Trophoblast cell (in vitro differentiated cells and primary cell): ENCODE data around the gene FRMD4A.

Source experiments
- DNase-seq, 2 donors: peaks; one replicate each; pipeline ENCODE4 v3.0.0-alpha.2; 2016
- H2AFZ ChIP-seq: 2 replicates; pipeline ENCODE4 v1.6.1; 2013; ENCODE audit warnings: low read length, moderate library complexity, mild to moderate bottlenecking; ENCODE audit not compliant: insufficient read depth, poor library complexity
- H2AK5ac ChIP-seq: 2 replicates; pipeline ENCODE4 v1.6.1; 2013; ENCODE audit warnings: mild to moderate bottlenecking, low read length
- H2BK120ac ChIP-seq: 2 replicates; pipeline ENCODE4 v1.6.1; 2013; ENCODE audit warnings: low read length, mild to moderate bottlenecking, moderate library complexity; ENCODE audit not compliant: insufficient read depth, poor library complexity
- H2BK12ac ChIP-seq: 2 replicates; pipeline ENCODE4 v1.6.1; 2013; ENCODE audit warnings: mild to moderate bottlenecking, low read length, moderate library complexity
- H2BK5ac ChIP-seq: 2 replicates; pipeline ENCODE4 v1.6.1; 2013; ENCODE audit warnings: low read length, low read depth, moderate library complexity, mild to moderate bottlenecking; ENCODE audit not compliant: poor library complexity
- H3K14ac ChIP-seq: 2 replicates; pipeline ENCODE4 v1.6.1; 2013; ENCODE audit warnings: mild to moderate bottlenecking, low read length
- H3K18ac ChIP-seq: 2 replicates; pipeline ENCODE4 v1.6.1; 2013; ENCODE audit warnings: mild to moderate bottlenecking, low read length
- H3K23ac ChIP-seq: 2 replicates; pipeline ENCODE4 v1.6.1; 2013; ENCODE audit warnings: low read length
- H3K27ac ChIP-seq: 2 replicates; pipeline ENCODE4 v1.5.1; 2013; ENCODE audit warnings: low read depth, mild to moderate bottlenecking, inconsistent platforms, low read length, moderate library complexity
- H3K27me3 ChIP-seq: 2 replicates; pipeline ENCODE4 v1.6.1; 2013; ENCODE audit warnings: inconsistent platforms, mild to moderate bottlenecking, low read length, moderate library complexity; ENCODE audit not compliant: insufficient read depth
- H3K36me3 ChIP-seq, 2 experiments: 1 replicate in 1 of 2; 2 replicates in 1 of 2; pipeline ENCODE4 v1.6.1; 2013; ENCODE audit warnings: low read length in 2 of 2, mild to moderate bottlenecking in 2 of 2, moderate library complexity in 1 of 2; ENCODE audit not compliant: insufficient read depth in 2 of 2, control insufficient read depth in 1 of 2
- H3K4ac ChIP-seq: 2 replicates; pipeline ENCODE4 v1.6.1; 2013; ENCODE audit warnings: low read depth, mild to moderate bottlenecking, low read length, moderate library complexity
- H3K4me1 ChIP-seq, 2 experiments: 1 replicate in 1 of 2; 2 replicates in 1 of 2; pipeline ENCODE4 v1.6.1; 2013; ENCODE audit warnings: low read length in 2 of 2, mild to moderate bottlenecking in 2 of 2, moderate library complexity in 1 of 2; ENCODE audit not compliant: insufficient read depth in 2 of 2, control insufficient read depth in 1 of 2
- H3K4me2 ChIP-seq: 2 replicates; pipeline ENCODE4 v1.6.1; 2013; ENCODE audit warnings: inconsistent platforms, mild to moderate bottlenecking, low read length, moderate library complexity
- H3K4me3 ChIP-seq: 2 replicates; pipeline ENCODE4 v1.5.1; 2013; ENCODE audit warnings: mild to moderate bottlenecking, low read depth, low read length, inconsistent platforms
- H3K79me1 ChIP-seq: one replicate; pipeline ENCODE4 v1.6.1; 2013; ENCODE audit warnings: low read length
- H3K79me2 ChIP-seq: 2 replicates; pipeline ENCODE4 v1.6.1; 2013; ENCODE audit warnings: low read length, mild to moderate bottlenecking; ENCODE audit not compliant: control insufficient read depth, insufficient read depth, poor library complexity
- H3K9ac ChIP-seq: 2 replicates; pipeline ENCODE4 v1.6.1; 2013; ENCODE audit warnings: mild to moderate bottlenecking, low read length
- H3K9me3 ChIP-seq: 2 replicates; pipeline ENCODE4 v1.6.1; 2013; ENCODE audit warnings: low read depth, mild to moderate bottlenecking, control low read depth, inconsistent platforms, low read length; ENCODE audit not compliant: insufficient read depth
- H4K12ac ChIP-seq: 2 replicates; pipeline ENCODE4 v1.6.1; 2013; ENCODE audit warnings: low read depth, mild to moderate bottlenecking, low read length, moderate library complexity
- H4K8ac ChIP-seq: 2 replicates; pipeline ENCODE4 v1.6.1; 2013; ENCODE audit warnings: low read depth, mild to moderate bottlenecking, low read length, moderate library complexity
- H4K91ac ChIP-seq: one replicate; pipeline ENCODE4 v1.6.1; 2013; ENCODE audit warnings: low read depth, mild to moderate bottlenecking, low read length, moderate library complexity
- WGBS: extraction: QIAGEN DNeasy Blood & Tissue Kit; methylation state at CpG from one replicate; pipeline ENCODE4 v1.1.7; 2013; ENCODE audit warnings: missing lambda C conversion rate; ENCODE audit not compliant: insufficient read length, insufficient coverage; ENCODE audit errors: extremely low coverage; 5-methylcytosine and 5-hydroxymethylcytosine counted together

The FRMD4A gene

DNA sequence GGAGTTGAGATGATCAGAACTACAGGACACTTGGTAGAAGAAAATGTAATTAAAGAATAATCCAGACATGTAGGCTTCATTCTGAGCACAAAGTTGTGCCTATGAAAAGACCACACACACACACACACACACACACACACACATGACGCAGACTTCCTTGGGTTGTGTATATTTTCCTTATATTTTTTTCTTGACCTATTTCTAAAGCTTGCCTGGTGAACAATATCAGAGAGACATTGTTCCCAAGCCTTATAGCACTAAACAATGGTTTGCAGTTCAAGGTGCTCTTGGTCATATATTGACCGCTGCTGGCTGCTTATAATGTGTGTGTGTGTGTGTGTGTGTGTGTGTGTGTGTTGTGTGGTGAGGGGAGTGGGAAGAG, 541.3 kb downstream of the FRMD4A start:
- H3K9me3 ChIP-seq: no peaks in the 10 kb centered on the region
- peaks cover 4 to 5% of the 10 kb centered on the region in 2 experiments for H3K4me1 ChIP-seq
- no peak overlapping the region for H2BK5ac ChIP-seq
- no peak overlapping the region for H3K23ac ChIP-seq
- no peak overlapping the region for H3K4me3 ChIP-seq
- H2AK5ac ChIP-seq: no peak overlapping the region
- no peak overlapping the region for H2BK120ac ChIP-seq
- no peak overlapping the region for H2BK12ac ChIP-seq
- H4K12ac ChIP-seq: no peak overlapping the region
- no peak overlapping the region for H3K18ac ChIP-seq
- no peak overlapping the region for H4K8ac ChIP-seq
- no peak overlapping the region for H3K14ac ChIP-seq
- H3K79me2 ChIP-seq: no peaks in the 10 kb centered on the region
- H3K27ac ChIP-seq: no peak overlapping the region
- H3K79me1 ChIP-seq: peaks cover 4% of the 10 kb centered on the region
- H3K4me2 ChIP-seq: no peak overlapping the region
- H2AFZ ChIP-seq: no peak overlapping the region
- H3K36me3 ChIP-seq: peaks cover 5% of the 10 kb centered on the region in 2 experiments
- no peak overlapping the region for H3K9ac ChIP-seq
- no peak for DNase-seq
- no peak overlapping the region for H3K4ac ChIP-seq
- no peak overlapping the region for H4K91ac ChIP-seq
- no CpG with 5 or more reads among the region's 2 CpGs for WGBS
- H3K27me3 ChIP-seq: no peaks in the 10 kb centered on the region

DNA sequence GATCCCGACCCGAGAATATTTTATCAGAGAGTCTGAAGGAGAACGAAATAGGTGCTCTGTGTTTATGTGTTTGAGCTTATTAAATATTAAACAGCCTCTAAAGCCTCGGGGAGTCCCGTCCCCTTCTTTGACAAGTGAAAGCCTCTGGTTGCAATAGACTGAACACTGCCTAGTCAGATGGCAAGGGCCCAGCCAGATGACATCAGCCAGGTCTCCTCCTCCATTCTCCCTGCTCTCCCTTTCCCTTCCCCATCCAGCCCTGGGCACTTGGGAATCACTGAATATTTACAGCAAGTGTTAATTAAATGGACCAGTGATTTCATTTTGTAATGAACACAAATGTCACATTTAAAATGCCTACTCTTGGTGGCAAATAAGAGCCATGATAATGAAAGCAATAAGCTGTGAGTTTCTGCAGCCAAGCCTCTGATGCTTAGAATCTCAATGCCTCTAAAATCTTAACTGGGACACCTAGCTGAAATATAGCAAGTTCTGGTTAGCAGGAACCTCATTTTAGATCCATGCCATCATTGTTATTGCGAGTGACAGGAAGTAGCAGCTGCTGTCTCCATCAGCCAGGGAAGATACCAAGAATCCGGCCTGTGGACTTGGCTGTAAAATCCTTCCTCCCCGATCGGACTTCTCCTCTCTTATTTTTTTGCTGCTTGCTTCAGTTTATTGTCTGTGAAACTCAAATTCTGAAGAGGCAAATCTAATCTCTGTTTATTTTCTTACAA, 541.8 kb downstream of the FRMD4A start:
- Histone ChIP-seq H2BK5ac (no peak overlapping the region), H2BK12ac (no peak overlapping the region), H3K4me1 (peaks cover 4 to 5% of the 10 kb centered on the region in 2 experiments), H3K79me2 (no peaks in the 10 kb centered on the region), H4K91ac (peak overlapping the region; percentile 80), H3K4me3 (no peak overlapping the region), H3K27ac (no peak overlapping the region), H2BK120ac (peak overlapping the region; percentile 58), H3K23ac (no peak overlapping the region), H3K4ac (no peak overlapping the region), H3K9me3 (no peaks in the 10 kb centered on the region), H2AFZ (no peak overlapping the region), H3K27me3 (no peaks in the 10 kb centered on the region), H4K12ac (no peak overlapping the region), H3K9ac (no peak overlapping the region), H4K8ac (no peak overlapping the region), H2AK5ac (no peak overlapping the region), H3K4me2 (no peak overlapping the region), H3K14ac (no peak overlapping the region), H3K18ac (no peak overlapping the region), H3K36me3 (peaks cover 5% of the 10 kb centered on the region in 2 experiments), H3K79me1 (peaks cover 4% of the 10 kb centered on the region)
- no CpG with 5 or more reads among the region's 9 CpGs for WGBS
- DNase-seq: no peak

DNA sequence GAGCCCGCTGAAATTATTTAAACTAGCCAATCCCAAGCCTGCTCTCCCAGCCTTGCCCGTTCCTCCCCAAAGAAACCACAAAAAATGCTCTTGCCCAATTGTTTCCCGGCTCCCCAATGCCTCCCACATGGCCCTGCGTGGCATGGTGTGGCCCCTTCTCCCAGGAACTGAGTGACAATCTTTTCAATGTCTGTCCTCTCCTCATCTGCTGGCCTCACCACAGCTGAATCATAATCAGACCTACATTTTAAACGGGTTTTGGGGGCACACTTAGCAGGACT, 542.5 kb downstream of the FRMD4A start:
- H4K8ac ChIP-seq: peak overlapping the region; percentile 66
- no peak overlapping the region for H2BK5ac ChIP-seq
- H3K23ac ChIP-seq: no peak overlapping the region
- H3K14ac ChIP-seq: peak overlapping the region; percentile 85
- H3K18ac ChIP-seq: peak overlapping the region; percentile 79
- no peaks in the 10 kb centered on the region for H3K27me3 ChIP-seq
- no peak overlapping the region for H3K4me3 ChIP-seq
- peak overlapping the region; percentile 97 for H2BK12ac ChIP-seq
- no peak overlapping the region for H4K12ac ChIP-seq
- no peak for DNase-seq
- no peaks in the 10 kb centered on the region for H3K79me2 ChIP-seq
- peak overlapping the region; percentile 58 for H2BK120ac ChIP-seq
- H2AFZ ChIP-seq: peak overlapping the region; percentile 45
- peaks cover 5% of the 10 kb centered on the region in 2 experiments for H3K36me3 ChIP-seq
- no peak overlapping the region for H3K4me2 ChIP-seq
- peaks cover 4 to 5% of the 10 kb centered on the region in 2 experiments for H3K4me1 ChIP-seq
- no peak overlapping the region for H3K27ac ChIP-seq
- peak overlapping the region; percentile 80 for H4K91ac ChIP-seq
- no peaks in the 10 kb centered on the region for H3K9me3 ChIP-seq
- H2AK5ac ChIP-seq: peak overlapping the region; percentile 98
- H3K79me1 ChIP-seq: peaks cover 4% of the 10 kb centered on the region
- H3K4ac ChIP-seq: no peak overlapping the region
- WGBS: no CpG with 5 or more reads among the region's 5 CpGs
- H3K9ac ChIP-seq: no peak overlapping the region

DNA sequence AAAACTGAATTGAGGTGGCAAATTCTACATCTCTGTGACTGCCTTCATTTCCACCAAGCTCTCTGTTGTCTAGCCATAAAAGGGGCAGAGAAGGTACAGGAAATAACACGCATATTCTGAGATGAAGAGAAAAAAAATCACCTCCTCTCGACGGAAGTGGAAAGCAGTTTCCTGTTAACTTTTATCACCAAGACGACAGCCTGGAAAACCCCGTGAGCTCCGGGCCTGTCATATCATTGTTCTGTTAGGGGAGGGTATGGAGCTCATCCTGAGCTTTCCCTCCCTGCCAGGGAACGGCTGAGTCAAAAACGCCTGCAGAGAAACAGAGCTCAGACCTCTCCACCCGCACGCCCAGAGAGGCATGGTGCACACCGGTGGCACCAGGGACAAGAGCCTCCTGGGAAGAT, 543.7 kb downstream of the FRMD4A start:
- Histone ChIP-seq H4K91ac (no peak overlapping the region), H2BK120ac (no peak overlapping the region), H3K79me1 (peaks cover 4% of the 10 kb centered on the region), H3K79me2 (no peaks in the 10 kb centered on the region), H3K4me2 (no peak overlapping the region), H3K9me3 (no peaks in the 10 kb centered on the region), H3K18ac (no peak overlapping the region), H2BK5ac (no peak overlapping the region), H2AFZ (no peak overlapping the region), H3K4me1 (peaks cover 4 to 5% of the 10 kb centered on the region in 2 experiments), H3K4me3 (no peak overlapping the region), H3K36me3 (peaks cover 3 to 5% of the 10 kb centered on the region in 2 experiments), H3K14ac (no peak overlapping the region), H4K8ac (no peak overlapping the region), H3K27ac (no peak overlapping the region), H3K23ac (no peak overlapping the region), H4K12ac (no peak overlapping the region), H2BK12ac (no peak overlapping the region), H3K9ac (no peak overlapping the region), H2AK5ac (no peak overlapping the region), H3K4ac (no peak overlapping the region), H3K27me3 (no peaks in the 10 kb centered on the region)
- WGBS: no CpG with 5 or more reads among the region's 11 CpGs
- peak in 1 of 2 donors; percentile 21 for DNase-seq
